Osteocyte (in vitro differentiated cells): ENCODE measurements around the gene DEPDC1. TPM values are rescaled to one million over a fixed set of nuclear protein-coding genes. Genes with fewer than 3 reads are reported as not detected.

Experiments
- DNase-seq: peaks from one replicate; pipeline ENCODE4 v3.0.0; 2021; ENCODE audit warnings: mixed read lengths; ENCODE audit not compliant: unreplicated experiment; ENCODE audit errors: extremely low spot score
- H3K27ac Mint-ChIP-seq: one replicate; pipeline ENCODE4 v1.8.0; 2021; ENCODE audit warnings: mild to moderate bottlenecking, mixed read lengths; ENCODE audit not compliant: unreplicated experiment
- H3K27me3 Mint-ChIP-seq: one replicate; pipeline ENCODE4 v1.8.0; 2021; ENCODE audit warnings: mixed read lengths; ENCODE audit not compliant: unreplicated experiment
- H3K36me3 Mint-ChIP-seq: one replicate; pipeline ENCODE4 v1.8.0; 2021; ENCODE audit warnings: mixed read lengths; ENCODE audit not compliant: unreplicated experiment
- H3K4me1 Mint-ChIP-seq: one replicate; pipeline ENCODE4 v1.8.0; 2021; ENCODE audit warnings: mixed read lengths; ENCODE audit not compliant: unreplicated experiment
- H3K4me3 Mint-ChIP-seq: one replicate; pipeline ENCODE4 v1.8.0; 2021; ENCODE audit warnings: mild to moderate bottlenecking, moderate library complexity, mixed read lengths; ENCODE audit not compliant: unreplicated experiment
- H3K9me3 Mint-ChIP-seq: one replicate; pipeline ENCODE4 v1.8.0; 2021; ENCODE audit warnings: mixed read lengths; ENCODE audit not compliant: unreplicated experiment
- total RNA-seq: library from RNA; stranded (reverse); gene quantifications from 2 replicates; pipeline ENCODE4 v1.2.1, GENCODE V29; 2021
- TF ChIP-seq, protein P1 (sequence below): fragments of 200-600 bp; sonication (generic); IDR thresholded peaks from 2 replicates; pipeline ENCODE4 v1.5.0; 2021; ENCODE audit warnings: antibody characterized with exemption, mild to moderate bottlenecking, moderate library complexity

The DEPDC1 gene
- total RNA-seq, 1 donor from 2014 or later = 4.9 TPM

DNA sequence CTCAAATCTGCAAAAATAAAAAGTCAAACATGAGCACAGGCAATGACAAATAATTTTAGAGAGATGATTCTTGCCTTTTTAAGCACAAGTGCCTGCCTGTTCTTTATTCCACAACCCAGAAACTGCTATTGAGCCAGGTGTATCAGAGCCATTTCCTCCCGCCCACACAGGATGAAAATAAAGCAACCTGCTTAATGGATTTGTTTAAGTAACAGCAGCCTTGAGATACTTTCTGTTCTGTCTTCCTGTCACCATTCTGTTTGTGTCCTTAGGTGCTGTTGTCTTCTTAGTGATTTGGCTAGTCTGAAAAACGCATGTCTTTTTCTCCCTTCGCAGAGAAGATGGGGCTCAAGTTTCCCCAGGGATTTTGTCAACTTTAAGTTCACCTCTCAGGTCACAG lies 58.6 kb downstream of the DEPDC1 start:
- TF ChIP-seq, protein P1, sequence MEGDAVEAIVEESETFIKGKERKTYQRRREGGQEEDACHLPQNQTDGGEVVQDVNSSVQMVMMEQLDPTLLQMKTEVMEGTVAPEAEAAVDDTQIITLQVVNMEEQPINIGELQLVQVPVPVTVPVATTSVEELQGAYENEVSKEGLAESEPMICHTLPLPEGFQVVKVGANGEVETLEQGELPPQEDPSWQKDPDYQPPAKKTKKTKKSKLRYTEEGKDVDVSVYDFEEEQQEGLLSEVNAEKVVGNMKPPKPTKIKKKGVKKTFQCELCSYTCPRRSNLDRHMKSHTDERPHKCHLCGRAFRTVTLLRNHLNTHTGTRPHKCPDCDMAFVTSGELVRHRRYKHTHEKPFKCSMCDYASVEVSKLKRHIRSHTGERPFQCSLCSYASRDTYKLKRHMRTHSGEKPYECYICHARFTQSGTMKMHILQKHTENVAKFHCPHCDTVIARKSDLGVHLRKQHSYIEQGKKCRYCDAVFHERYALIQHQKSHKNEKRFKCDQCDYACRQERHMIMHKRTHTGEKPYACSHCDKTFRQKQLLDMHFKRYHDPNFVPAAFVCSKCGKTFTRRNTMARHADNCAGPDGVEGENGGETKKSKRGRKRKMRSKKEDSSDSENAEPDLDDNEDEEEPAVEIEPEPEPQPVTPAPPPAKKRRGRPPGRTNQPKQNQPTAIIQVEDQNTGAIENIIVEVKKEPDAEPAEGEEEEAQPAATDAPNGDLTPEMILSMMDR = no peak
- H3K9me3 Mint-ChIP-seq = no peaks in the 10 kb centered on the region
- H3K27me3 Mint-ChIP-seq = peaks cover 13% of the 10 kb centered on the region
- H3K36me3 Mint-ChIP-seq = no peaks in the 10 kb centered on the region
- no peaks in the 10 kb centered on the region for H3K4me1 Mint-ChIP-seq
- no peak overlapping the region for H3K27ac Mint-ChIP-seq
- DNase-seq = no peak
- no peak overlapping the region for H3K4me3 Mint-ChIP-seq

DNA sequence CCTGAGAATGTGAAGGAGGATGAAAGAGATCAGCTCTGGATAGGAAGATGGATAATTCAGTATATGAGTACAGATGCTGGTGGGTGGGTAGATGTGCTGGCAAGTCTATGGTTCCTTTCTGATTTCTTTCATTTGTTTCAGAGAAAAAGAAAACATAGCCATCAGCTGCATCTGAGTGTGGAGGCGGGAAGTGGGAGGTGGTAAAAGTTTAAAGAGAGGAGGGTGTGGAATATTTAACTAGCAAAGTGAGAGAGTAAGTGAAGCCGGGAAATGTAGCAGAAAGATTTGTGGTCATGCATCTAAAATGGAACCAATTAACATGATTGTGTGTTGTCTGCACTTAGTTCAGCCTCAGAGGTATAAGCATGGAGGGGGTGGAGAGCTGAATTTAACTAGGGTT lies 63.5 kb downstream of the DEPDC1 start:
- H3K4me3 Mint-ChIP-seq = no peak overlapping the region
- no peaks in the 10 kb centered on the region for H3K9me3 Mint-ChIP-seq
- H3K36me3 Mint-ChIP-seq = no peaks in the 10 kb centered on the region
- DNase-seq = no peak
- H3K27ac Mint-ChIP-seq = no peak overlapping the region
- H3K27me3 Mint-ChIP-seq = peaks cover 4% of the 10 kb centered on the region
- TF ChIP-seq, protein P1 = no peak
- H3K4me1 Mint-ChIP-seq = no peaks in the 10 kb centered on the region

DNA sequence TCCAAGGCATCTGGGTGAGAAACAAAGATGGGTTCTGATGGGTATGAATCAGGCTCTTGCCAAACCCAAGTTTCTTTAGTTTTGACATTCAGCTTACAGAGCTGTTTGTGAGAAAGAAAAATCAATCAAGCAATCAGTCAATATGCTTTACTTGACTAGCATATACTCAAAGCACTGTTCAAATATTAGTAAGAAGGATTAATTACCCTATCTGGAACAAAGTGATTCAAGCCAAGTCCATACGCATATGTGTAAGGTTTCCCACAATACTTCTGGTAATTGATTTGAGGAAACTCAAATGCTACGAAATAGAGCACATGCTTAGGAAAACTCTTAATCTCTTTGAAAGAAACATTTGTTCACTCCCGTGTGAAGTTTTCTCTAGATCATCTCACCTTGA lies 65.8 kb downstream of the DEPDC1 start:
- no peak overlapping the region for H3K4me3 Mint-ChIP-seq
- H3K4me1 Mint-ChIP-seq = no peaks in the 10 kb centered on the region
- no peaks in the 10 kb centered on the region for H3K36me3 Mint-ChIP-seq
- H3K27ac Mint-ChIP-seq = no peak overlapping the region
- TF ChIP-seq, protein P1 = no peak
- H3K27me3 Mint-ChIP-seq = no peaks in the 10 kb centered on the region
- DNase-seq = no peak
- H3K9me3 Mint-ChIP-seq = no peaks in the 10 kb centered on the region

DNA sequence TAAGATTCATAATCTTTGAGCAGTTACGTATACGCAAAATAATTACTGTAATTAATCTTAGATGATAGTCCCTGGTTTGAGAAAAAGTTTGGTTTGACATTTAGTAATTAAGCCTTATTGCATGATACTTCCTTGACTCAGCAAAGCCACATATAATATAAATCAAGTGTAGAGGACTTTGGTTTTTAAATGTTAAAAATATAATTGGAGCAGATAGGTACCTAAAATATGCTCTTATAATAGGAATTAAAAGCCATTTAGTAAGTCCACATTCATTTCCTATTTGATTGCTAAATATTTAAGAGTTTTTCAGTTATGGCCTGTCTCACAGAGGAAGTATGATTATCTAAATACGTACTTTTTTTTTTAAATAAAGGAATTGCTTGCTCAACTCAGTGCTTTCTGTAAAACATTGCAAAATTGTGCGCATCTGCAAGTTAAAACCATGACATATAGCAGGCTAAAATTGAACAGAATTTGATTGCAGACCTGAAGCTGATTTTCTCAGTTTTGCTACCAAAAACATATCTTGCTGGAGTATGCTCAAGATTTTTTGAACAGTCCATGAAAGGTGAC lies 67.6 kb downstream of the DEPDC1 start:
- Mint-ChIP-seq H3K27me3 (no peaks in the 10 kb centered on the region), H3K27ac (no peak overlapping the region), H3K4me3 (no peak overlapping the region), H3K36me3 (no peaks in the 10 kb centered on the region), H3K4me1 (no peaks in the 10 kb centered on the region), H3K9me3 (no peaks in the 10 kb centered on the region)
- TF ChIP-seq, protein P1 = no peak
- no peak for DNase-seq

DNA sequence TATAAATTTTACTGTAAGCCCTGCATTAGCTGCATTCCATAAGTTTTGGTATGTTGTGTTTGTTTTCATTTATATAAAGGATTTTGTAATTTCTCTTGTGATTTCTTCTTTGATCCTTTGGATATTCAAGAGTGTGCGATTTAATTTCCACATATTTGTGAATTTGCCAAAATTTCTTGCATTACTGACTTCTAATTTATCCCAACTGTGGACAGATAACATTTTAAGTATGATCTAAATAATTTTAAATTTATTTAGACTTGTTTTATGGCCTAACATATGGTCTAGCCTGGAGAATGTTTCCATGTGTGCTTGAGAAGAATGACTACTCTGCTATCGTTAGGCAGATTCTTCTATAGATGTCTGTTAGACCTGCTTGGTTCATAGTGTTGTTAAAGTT lies 70.3 kb downstream of the DEPDC1 start:
- H3K4me3 Mint-ChIP-seq = no peak overlapping the region
- DNase-seq = no peak
- H3K27me3 Mint-ChIP-seq = no peaks in the 10 kb centered on the region
- no peaks in the 10 kb centered on the region for H3K9me3 Mint-ChIP-seq
- H3K4me1 Mint-ChIP-seq = no peaks in the 10 kb centered on the region
- TF ChIP-seq, protein P1 = no peak
- no peaks in the 10 kb centered on the region for H3K36me3 Mint-ChIP-seq
- no peak overlapping the region for H3K27ac Mint-ChIP-seq

Other genes starting within 250 kb of the DEPDC1 start
- gene RPE65, start 47.1 kb downstream of the DEPDC1 start, total RNA-seq = not detected in 2 replicates